ENCODE results near the gene SNAI3.

The SNAI3 gene

DNA sequence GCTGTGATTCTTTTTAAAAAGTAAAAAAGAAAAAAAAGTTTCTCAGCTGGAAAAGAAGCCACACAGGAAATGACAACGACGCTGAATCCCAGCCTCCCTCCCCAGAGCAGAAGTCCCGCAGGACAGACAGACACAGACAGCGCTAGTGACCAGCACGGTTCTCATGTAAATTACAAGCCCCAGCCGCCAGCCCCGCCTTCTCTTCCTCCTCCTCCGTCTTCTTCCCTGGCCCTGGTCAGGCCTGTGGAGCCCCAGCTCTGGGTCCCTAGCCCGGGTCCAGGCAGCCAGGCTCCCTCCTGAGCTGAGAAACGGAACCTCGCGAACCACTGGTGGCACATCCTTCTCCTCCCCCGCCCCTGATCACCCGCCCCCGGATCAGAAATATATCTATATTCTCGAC, 54.9 kb downstream of the SNAI3 start:
- TF ChIP-seq, protein P1, sequence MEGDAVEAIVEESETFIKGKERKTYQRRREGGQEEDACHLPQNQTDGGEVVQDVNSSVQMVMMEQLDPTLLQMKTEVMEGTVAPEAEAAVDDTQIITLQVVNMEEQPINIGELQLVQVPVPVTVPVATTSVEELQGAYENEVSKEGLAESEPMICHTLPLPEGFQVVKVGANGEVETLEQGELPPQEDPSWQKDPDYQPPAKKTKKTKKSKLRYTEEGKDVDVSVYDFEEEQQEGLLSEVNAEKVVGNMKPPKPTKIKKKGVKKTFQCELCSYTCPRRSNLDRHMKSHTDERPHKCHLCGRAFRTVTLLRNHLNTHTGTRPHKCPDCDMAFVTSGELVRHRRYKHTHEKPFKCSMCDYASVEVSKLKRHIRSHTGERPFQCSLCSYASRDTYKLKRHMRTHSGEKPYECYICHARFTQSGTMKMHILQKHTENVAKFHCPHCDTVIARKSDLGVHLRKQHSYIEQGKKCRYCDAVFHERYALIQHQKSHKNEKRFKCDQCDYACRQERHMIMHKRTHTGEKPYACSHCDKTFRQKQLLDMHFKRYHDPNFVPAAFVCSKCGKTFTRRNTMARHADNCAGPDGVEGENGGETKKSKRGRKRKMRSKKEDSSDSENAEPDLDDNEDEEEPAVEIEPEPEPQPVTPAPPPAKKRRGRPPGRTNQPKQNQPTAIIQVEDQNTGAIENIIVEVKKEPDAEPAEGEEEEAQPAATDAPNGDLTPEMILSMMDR (IDR thresholded peaks at IDR 0.05; ENCODE audit: borderline replicate concordance, insufficient read depth, low read depth, low read length): no peak

DNA sequence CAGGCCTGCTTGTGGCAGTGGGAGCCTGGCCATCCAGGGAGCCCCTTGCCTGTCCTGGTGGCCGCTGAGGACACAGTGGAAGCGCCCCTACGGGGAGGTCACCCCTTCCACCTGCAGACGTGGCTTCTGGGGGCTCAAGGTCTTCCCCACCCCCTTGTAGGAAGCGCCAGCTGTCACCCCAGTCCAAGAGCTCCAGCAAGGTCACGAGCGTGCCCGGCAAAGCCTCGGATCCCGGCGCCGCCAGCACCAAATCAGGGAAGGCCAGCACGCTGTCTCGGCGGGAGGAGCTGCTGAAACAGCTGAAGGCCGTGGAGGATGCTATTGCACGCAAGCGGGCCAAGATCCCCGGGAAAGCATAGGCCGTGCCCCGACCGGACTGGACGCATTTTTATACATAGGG, 55.4 kb downstream of the SNAI3 start:
- TF ChIP-seq, protein P1 (IDR thresholded peaks at IDR 0.05; ENCODE audit: borderline replicate concordance, insufficient read depth, low read depth, low read length): no peak
- no peak overlapping the region for H3K4me3 ChIP-seq (ENCODE audit: low read depth, low read length)

More for the DNA sequence above, 54.9 kb downstream of the SNAI3 start:
- no peak overlapping the region for H3K4me3 ChIP-seq (ENCODE audit: low read depth, low read length)

DNA sequence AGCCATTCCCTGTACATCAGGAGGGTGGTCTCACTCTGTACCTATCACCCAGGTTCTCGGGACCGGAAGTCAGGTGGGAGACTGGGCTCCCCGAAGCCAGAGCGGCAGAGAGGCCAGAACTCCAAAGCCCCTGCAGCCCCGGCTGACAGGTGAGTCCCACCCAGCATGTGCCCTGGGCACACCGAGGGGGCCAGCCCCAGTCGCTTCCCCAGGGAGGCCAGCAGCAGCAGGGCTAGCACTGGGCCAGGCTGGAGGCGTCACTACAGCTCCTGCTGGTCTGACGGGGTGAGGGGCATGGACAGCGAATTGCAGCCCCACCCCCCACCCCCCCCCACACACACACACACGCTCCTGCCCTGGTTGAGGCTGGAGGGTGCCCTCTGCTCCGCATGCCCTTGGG, 55.9 kb downstream of the SNAI3 start:
- no peak overlapping the region for H3K4me3 ChIP-seq (ENCODE audit: low read depth, low read length)
- TF ChIP-seq, protein P1 (IDR thresholded peaks at IDR 0.05; ENCODE audit: borderline replicate concordance, insufficient read depth, low read depth, low read length): no peak

DNA sequence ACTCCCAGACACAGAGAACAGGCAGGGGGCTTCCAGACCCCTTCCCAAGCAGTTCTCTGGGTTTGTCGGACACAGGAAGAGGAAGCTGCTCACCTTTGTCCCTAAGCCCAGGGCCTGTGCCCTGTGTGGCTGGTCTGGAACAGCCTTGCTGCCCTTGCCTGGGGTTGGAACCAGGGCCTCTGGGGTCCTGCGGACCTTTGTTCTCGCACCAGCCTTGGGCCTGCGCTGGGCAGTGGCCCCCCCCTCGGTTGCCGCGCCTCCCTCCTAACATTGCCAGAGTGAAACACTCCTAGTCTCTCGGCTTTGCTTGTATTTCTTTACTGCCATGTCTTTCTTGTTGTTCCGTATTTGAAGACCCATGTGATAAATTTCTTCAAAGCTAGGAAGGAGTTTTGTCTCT, 56.5 kb downstream of the SNAI3 start:
- TF ChIP-seq, protein P1 (IDR thresholded peaks at IDR 0.05; ENCODE audit: borderline replicate concordance, insufficient read depth, low read depth, low read length): no peak
- no peak overlapping the region for H3K4me3 ChIP-seq (ENCODE audit: low read depth, low read length)

DNA sequence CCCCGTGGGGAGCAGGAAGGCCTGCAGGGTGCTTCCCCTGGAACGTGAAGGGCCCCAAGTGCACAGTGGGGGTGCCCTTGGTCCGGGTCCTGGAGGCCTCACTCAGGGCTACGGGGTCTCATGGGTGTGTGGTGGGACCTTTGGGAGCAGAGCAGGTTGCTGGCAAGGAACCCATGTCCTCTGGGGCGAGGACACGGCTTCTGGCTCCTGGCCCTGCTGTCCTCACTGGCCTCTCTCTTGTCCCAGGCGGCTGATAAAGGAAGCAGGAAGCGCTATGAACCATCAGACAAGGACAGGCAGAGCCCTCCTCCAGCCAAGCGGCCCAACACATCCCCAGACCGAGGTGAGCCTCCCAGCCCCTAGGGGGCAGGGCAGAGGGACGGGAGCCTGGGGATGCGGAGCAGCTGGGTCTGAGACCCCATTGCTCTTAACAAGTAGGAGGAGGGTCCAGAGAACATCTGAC, 57.8 kb downstream of the SNAI3 start:
- TF ChIP-seq, protein P1 (IDR thresholded peaks at IDR 0.05; ENCODE audit: borderline replicate concordance, insufficient read depth, low read depth, low read length): peak; percentile 54; the same call in 1 of the 2 replicates
- H3K4me3 ChIP-seq (ENCODE audit: low read depth, low read length): no peak overlapping the region
